NCI-H226 (cell line): ENCODE data around the gene NRSN1.
"Not testable (repeated sequence)": the region's sequence is repeated elsewhere in the genome, so short reads cannot be mapped to it uniquely, and the experiment has no call there.

Source experiments
- DNase-seq: peaks from one replicate; pipeline ENCODE4 v3.0.0-alpha.2; 2015

The NRSN1 gene, protein sequence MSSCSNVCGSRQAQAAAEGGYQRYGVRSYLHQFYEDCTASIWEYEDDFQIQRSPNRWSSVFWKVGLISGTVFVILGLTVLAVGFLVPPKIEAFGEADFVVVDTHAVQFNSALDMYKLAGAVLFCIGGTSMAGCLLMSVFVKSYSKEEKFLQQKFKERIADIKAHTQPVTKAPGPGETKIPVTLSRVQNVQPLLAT

DNA sequence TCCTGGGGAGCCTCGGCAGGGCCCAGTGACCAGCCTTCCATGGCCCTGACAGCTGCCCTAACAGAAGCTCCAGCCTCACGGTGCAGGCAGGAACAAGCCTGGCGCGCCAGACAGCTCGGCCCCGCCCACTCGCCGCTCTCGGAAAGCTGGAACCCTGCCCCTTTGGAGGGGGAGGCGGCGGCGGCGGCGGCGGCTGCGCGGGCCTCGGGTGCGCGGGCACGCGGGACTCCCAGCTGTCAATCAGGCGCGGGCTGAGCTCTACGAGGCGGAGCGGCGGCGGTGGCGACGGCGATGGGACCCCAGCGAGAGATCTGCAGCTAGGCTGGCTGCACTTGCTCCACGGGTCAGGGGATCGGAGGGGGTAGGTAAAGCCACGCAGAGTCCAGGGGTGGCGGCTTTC lies at the start of gene NRSN1:
Gene NRSN1 (plus strand): TSS at position 236 of the 400 bp plus-strand sequence. CDS start 8,113 bp downstream, outside the sequence.
- DNase-seq = no peak

DNA sequence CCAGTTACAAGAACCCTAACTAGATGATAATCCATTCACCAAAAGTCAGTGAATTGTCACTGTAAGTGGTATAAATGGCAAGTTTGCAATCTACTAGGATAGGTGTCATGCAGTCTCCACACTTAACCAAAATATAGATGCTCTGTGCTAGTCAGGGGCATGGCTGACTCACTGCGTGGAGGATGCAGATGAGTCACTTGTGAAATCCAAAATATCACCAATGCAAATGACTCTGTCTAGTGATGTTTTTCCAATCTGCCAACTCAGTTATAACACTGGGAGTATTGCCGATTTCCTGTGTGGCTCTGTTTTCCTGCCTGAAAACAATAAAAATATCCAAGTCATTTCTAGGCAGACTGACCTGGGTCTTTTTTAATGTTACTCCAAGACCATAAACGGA lies 47.8 kb upstream of the NRSN1 start:
- DNase-seq = no peak

DNA sequence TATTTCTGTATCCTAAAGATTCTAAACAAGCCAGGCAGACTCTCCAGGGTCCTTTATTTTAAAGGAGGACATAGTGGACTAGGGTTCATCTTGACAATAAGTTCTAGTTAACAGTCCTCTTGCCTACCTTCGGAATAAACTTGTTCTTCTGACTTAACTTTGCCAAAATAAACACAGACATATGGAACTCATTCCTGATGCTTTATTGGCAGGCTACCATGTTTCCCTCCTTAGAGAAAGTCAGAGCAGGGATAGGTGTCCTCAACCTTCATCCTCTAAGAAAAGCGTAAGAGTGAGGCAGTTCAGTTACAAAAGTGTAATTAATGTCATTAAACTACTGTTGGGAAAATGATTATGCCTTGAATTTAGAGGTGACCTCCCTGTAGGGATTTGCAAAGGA lies 46.9 kb upstream of the NRSN1 start:
- DNase-seq = no peak

DNA sequence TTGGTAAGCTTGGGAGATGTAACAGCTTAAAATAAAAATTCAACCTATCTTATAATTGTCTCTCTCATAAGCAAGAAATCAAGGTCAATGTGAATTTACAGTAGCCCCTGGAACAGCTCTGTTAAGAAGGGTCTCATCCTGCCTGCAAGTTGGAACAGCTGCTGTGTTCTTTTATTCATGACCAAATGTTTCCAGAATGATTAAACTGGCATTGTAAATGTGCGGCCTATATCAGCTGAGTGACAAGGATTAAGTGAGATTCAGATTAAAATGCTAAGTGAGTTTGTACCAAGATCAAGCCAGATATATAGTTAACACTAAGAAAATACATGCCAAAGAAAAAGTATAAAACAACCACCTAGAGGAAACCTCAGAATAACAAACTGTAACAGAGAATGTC lies 45.3 kb upstream of the NRSN1 start:
- no peak for DNase-seq

DNA sequence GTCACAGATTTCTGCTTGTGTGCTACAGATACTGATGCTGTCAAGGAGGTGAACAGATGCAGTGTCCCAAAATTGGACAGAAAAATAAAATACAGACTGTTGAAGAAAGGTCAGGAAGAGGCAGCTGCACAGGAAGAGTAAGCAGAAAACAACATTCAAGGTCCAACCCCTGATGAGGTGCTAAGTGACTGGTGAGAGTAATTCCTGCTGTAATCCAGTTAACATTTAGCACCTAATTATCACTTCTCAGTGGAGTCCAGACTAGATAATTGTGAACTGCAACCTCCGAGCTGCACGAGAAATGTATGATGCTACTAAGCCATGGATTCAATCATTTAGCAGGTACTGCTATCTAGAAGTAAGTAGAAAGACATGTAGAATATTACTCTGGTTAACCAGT lies 36.3 kb upstream of the NRSN1 start:
- DNase-seq = no peak

DNA sequence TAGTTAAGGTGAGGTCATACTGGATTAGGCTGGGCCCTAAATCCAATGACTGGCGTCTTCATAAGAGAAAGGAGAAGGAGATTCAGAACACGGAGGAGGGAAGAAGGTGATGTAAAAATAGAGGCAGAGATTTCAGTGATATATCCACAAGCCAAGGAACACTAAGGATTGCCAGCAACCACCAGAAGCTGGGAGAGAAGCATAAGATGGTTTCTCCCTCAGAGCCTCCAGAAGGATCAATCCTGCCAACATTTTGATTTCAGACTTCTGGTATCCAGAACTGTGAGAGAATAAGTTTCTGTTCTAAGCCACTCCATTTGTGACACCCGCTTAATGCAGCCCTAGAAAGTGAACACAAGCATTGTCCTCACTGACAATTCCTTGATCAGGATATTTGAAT lies 33.6 kb upstream of the NRSN1 start:
- no peak for DNase-seq

DNA sequence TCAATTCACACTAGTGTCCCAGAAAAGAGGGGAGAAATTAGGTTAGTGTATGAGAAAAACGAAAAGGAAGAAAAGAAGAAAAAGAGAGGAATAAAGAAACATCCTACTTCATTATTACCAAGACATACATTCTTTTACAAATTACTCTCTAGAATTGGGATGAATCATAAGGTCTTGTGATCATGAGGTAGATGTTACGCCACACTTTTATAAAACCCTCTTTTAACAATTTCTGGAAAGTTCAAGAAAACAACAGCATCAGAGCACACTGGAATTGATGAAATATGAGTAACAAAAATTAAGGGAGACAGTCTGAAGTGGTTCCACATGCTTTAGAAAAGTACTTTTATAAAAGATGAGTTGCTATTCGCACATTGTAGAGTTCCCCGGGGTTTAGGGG lies 32.6 kb upstream of the NRSN1 start:
- DNase-seq = no peak

DNA sequence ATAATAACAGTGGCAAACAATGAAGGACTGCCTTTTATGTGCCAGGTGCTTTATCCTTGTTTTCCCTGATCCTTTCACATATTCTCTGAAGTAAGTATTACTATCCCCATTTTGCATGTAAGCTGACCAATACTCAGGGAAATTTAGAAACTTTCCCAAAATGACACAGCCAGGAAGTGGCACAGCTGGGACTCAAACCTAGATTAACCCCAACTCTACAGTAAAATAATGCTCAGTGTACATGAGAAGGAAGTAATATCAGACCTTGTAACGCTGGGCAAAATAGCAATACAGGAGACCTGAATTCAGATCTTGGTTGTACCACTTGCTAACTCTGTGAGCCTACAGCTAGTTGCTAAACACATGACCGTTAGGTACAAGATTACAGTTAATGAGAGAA lies 26.8 kb upstream of the NRSN1 start:
- no peak for DNase-seq

DNA sequence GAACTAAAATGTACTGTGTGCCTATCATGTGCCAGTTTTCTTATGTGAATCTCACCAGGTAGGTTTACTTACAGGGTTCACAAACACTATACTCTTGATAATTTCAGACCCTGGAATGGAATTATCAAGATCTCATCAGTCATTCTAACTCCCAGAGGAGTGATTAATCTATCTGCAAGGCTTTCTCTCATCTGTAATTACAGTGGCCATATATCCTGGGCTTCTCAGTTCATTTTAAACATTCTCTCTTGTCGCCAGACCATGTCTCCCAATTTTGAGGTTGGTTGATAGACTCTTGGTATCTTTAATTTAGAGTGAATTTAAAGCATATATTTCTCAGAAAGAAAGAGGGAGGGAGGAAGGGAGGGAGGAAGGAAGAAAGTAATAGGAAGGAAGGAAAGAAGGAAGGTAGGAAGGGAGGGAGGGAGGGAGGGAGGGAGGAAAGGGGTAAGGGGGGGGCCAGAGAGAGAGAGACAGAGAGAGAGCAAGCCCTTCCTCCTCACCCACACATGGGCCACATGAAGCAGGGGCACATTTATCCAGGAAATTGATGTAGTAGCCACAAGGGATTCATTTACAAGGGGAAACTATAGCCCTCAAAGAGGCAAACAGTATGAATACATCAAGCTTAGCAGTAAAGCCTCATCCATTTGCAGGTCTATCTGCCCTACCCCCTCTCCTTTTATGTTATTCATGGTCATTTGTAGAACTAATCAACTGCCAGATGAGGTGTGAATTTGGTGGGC lies 25.8 kb upstream of the NRSN1 start:
- no peak for DNase-seq

DNA sequence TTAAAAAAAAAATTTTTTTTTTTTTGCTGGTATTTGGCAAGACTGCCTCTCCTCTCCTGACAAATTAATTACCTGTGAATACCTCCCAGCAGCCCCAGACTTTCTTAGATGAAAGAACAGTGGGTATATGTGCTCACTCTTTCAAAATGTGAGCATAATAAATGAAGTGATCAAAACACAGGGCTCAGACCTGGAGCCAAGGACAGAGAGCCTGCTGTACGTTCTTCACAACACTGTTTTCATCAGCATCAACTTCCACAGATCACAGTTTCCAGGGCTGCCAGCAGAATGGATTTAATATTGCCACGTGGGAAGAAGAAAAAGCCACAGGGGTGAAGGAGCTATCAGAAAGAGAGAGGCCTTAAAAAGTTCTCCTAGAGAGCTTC lies 25.3 kb upstream of the NRSN1 start:
- no peak for DNase-seq

DNA sequence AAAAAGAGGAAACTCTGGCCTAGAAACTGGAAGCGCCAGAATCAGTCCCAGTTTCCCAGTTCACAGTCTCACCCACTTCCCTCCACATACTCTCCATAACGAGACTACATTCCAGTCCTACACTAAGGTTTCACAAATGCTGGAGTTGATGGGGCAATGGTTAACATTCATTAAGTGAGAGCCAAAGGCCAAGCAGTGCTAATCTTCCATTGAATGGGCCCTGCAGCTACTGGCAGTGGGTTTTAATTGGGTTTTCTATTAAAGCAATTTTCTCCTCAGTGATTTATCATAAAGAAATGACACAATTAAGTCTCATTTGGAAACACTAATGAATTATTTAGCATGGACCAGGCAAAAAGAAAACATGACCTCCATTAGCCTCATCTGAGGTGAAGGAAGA lies 20.8 kb upstream of the NRSN1 start:
- DNase-seq = no peak

DNA sequence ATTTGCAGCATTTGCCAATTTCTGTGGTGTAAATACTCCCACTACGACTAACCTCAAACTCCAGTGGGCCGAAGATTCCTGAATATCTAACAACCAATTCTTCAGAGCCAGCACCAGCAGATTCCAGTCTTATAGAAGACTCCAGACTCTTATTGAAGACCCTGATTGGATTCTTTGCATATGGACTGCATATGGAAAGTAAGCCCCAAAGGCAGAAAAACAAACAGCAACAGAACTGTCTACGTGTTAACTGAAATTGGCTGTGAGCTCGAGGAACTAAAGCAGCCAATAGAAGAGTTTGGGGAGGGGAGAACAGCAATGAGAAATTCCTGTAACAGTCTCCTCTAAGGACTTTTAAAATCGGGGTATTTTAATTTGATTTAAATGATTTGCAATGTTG lies 19.7 kb upstream of the NRSN1 start:
- DNase-seq = no peak

DNA sequence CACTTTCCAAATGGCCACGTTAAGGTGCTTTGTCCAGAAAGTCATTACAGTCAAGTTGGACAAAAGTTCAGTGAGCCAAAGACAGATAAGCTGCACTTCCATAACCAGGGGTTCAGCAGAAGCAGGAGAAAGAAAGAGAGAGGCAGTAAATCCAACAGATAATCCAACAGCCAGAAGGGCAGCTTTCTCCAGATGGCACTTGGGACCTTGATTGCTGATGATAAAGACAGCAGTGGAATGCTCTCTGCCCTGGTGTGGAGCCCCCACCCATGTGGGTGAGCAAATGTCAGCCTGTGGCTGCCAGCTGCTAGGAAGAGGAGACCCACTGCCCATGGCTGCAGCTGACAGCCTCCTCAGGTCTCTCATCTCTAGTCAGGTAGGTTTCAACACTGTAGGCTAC lies 18.7 kb upstream of the NRSN1 start:
- DNase-seq = no peak

DNA sequence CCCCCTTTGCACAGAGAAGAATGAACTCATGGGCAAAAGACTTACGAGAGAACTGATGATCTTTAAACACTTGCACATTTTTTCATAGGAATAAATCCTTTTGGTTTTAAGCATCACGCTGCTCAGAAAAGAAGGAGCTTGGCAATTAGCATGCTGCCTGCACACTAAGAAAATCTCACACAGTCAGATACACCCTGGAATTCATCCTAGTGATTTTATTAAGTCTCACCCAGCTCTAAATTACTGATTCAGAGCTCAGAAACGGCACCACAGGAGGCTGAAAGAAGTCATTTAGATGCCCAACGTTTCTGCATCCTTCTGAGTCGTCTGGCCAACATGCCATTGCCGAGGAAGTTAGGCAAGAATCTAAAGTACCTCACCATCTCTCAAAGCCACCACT lies 18.0 kb upstream of the NRSN1 start:
- no peak for DNase-seq

DNA sequence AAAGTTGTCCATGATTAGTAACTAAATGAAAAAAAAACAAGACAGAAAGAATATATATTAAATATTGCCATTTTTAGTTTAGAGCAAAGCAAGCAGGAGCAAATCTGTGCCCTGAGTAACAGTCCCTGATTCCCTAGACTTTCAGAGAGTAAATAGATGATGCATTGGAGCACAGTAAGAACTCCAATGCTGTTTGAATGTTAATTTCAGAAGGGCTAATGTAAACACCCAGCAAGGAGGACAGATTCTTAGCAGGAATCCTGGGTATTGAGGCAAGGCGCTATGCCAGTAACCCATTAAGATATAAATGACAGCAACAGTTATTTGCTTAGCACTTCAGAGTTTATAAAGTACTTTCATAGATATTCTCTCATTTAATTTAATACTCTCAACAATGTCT lies 15.6 kb upstream of the NRSN1 start:
- DNase-seq = no peak

DNA sequence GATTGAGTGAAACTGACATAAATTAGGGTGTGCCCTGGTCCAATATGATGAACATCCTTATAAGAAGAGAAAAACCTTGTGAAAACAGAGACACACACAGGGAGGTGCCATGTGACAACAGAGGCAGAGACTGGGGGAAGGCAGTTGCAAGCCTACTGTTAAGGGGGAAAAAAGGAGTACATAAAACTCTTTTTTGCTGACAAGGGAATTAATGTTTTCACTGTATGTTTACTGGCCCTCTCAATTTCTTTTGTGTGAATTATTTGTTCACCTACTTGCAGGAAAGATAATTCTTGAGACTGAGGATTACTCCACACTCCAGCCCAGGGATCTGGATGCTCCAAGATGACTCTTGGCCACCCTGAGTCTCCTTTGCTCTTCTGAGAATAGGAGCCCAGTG lies 12.1 kb upstream of the NRSN1 start:
- DNase-seq = no peak

DNA sequence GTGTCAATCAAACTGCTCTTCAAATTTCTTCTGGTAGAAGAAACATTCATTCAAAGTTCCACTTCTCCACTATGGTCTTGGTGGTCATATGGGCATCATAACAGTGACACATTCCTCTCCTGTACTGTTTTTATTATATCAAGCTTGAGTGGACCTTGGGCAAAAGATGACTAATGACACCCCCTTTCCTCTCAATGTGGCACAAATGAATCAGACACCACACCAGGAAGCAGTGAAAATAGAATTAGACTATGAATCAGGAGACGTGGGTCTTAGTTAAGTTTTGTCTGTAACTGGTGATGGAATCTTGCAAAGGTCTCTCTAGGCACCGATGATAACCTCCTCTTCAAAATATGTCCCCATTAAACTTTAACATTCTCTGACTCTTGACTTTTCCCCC lies 9.0 kb upstream of the NRSN1 start:
- no peak for DNase-seq

DNA sequence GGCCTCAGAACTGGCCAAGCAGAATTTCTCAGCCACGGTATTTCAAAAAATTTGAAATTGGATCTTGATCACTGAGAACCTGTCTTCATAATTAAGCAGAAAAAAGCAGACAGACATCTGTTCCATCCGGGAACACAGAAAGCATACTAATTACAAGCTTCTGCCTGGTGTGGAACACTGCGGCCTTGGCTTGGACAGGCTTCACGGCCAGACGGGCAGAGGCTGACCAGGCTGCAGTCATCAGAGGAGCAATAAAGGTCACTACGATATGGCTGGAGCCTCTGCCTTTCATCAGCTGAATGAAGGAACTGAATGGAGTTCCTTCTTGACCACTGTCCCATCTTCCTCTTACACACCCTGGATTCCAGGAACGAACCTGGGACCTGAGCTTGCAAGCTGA lies 3.9 kb upstream of the NRSN1 start:
- no peak for DNase-seq

DNA sequence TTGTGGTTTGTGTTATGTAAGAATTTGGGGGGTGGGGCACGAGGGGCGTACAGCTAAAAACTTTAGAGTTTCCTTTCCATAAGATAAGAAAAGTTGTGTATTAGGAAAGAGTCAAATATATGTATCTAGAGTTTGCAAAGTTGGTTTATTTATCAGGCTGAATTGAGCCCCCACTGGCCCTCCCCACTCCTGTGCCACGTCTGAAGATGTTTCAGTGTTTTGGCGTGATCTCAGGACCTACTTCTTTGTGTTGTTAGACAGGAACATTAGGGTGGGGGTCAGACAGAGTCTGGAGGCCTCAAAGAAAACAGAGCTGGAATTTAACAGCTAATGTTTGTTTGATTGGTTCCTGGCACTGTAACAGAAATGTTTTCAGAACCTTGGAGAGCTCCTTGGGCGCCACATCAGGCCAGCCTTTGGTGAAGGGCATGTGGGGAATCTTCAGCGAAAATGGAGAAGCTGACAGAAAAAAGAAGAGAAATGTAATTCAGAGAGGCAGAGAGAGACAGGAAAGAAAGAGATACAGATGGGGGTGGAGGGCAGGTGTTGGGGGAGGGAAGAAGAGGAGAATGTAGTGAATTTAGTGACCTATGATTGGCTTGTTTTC lies 674 bp downstream of the NRSN1 start:
- DNase-seq = peak; percentile 3

DNA sequence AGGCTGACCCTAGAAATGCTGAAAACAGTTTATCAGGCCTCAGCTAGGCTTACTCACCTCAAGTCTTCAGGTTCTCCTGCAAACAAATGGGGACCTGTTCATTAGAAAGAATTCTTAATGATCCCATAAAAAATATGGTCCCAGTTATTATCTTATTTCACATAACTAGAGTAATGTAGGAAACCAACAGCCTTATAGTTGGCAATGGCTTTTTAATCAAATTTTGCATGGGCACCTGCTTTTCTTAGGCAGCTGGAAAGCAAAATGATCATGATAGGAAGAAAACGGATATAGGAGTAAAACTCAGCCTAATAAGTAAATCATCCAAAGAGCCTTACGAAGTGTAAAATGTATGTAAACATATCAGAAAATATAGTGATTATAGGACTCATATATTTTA lies 1.3 kb downstream of the NRSN1 start:
- DNase-seq = no peak

DNA sequence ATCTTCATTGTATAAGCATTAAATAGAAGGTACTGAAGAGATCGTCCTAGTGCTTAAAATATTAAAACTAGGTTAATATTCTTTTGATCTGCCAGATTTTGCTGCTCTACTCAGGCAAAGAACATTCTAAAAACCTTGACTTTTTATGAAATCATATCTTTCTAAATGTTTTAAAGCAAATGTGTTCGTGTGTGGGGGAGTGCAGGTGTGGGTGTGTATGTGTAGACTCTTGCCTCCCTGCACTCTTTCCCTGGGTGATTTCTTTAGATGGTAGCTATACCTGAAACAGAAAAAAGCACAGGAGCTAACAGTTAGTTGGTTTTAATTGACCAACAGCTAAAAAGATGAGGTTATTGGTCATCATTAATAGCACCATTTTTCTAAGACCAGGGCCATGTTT lies 5.7 kb downstream of the NRSN1 start:
- no peak for DNase-seq

DNA sequence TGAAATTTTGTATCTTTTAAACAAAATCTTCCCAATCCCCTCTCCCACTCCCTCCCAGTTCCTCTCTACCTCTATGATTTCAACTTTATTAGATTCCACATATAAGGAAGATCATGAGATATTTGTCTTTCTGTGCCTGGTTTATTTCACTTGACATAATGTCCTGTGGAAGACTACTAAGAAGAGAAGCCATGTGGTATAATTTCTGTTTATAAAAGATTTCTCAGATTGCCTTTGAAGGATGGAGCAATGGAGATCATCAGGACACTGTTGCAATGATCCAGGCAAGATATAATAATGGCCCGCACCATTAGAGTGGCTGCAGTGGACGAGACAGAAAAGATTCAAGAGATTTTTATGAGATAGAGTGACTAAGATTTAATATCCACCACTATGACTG lies 13.1 kb downstream of the NRSN1 start:
- no peak for DNase-seq

DNA sequence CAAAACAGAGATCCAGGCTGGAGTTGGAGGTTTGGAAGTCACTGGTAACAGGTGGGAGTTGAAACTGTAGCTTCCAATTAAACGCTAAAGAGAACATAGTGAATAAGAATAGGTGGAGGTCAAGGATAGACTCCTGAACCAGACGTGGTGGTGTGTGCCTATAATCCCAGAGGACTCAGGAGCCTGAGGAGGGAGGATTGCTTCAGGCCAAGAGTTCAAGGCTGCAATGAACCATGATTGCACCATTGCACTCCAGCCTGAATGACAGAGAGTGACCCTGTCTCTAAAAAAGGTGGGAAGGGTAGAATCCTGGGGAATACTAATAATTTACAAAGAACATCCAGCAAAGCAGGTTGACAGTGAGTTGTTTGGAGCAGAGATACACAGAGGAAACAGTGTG lies 13.6 kb downstream of the NRSN1 start:
- DNase-seq = no peak

DNA sequence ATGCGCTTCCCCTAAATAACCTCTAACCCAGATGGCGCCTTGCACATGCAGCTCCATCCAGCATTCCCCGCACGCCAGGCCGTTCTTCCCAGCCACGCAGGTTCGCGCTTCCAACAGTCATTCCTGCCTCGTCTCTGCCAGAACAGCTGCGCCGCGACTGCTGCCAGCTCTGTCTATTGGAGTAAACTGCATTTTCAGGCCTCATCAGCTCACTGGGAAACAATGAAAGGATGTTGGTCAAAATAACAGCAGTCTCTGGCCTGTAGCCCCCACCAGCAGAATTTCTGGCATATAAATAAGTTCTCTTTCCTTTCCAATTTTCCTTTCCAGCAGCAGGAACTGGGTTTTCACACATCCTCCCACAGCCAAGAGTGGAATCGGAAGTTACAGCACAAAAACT lies 14.6 kb downstream of the NRSN1 start:
- DNase-seq = no peak

DNA sequence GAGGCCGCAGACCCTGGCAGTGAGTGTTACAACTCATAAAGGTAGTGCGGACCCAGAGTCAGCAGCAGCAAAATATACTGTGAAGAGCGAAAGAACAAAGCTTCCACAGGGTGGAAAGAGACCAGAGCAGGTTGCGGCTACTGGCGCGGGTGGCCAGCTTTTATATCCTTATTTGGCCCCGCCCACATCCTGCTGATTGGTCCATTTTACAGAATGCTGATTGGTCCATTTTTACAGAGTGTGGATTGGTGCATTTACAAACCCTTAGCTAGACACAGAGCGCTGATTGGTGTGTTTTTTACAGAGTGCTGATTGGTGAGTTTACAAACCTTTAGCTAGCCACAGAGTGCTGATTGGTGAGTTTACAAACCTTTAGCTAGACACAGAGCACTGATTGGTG lies 16.7 kb downstream of the NRSN1 start:
- not testable (repeated sequence) for DNase-seq
